ENCODE measurements around the gene GPX3.
A peak's percentile ranks its signal among the peaks of the same experiment; 100 is the strongest.

The GPX3 gene

GRCh38 chr5:151067632-151068432 is 47.4 kb downstream of the GPX3 start:
- no peaks in the 10 kb centered on the region for H3K27me3 ChIP-seq (ENCODE audit: control insufficient read depth, insufficient read depth, low read length)
- no peak overlapping the region for H3K9ac ChIP-seq (ENCODE audit: low read length)
- H3K36me3 ChIP-seq (ENCODE audit: control insufficient read depth, insufficient read depth, low read length): peaks cover 9% of the 10 kb centered on the region
- no peak overlapping the region for H3K4me3 ChIP-seq (ENCODE audit: low read length)
- H3K4me1 ChIP-seq (ENCODE audit: control insufficient read depth, insufficient read depth, low read length): peaks cover 48% of the 10 kb centered on the region
- no peaks in the 10 kb centered on the region for H3K9me3 ChIP-seq (ENCODE audit: control insufficient read depth, low read length)

- no peak overlapping the region for H3K9ac ChIP-seq (ENCODE audit: low read length)
- H3K4me1 ChIP-seq (ENCODE audit: control insufficient read depth, insufficient read depth, low read length): peaks cover 41% of the 10 kb centered on the region
Observed at GRCh38 chr5:151068433-151069197, 48.2 kb downstream of the GPX3 start.

GRCh38 chr5:151070449-151070848 is 50.1 kb downstream of the GPX3 start:
- H3K9me3 ChIP-seq (ENCODE audit: control insufficient read depth, low read length): no peaks in the 10 kb centered on the region
- no peak overlapping the region for H3K9ac ChIP-seq (ENCODE audit: low read length)
- H3K4me3 ChIP-seq (ENCODE audit: low read length): no peak overlapping the region
- H3K4me1 ChIP-seq (ENCODE audit: control insufficient read depth, insufficient read depth, low read length): peaks cover 31% of the 10 kb centered on the region
- peaks cover 3% of the 10 kb centered on the region for H3K36me3 ChIP-seq (ENCODE audit: control insufficient read depth, insufficient read depth, low read length)
- H3K27me3 ChIP-seq (ENCODE audit: control insufficient read depth, insufficient read depth, low read length): no peaks in the 10 kb centered on the region

More at GRCh38 chr5:151068433-151069197, 48.2 kb downstream of the GPX3 start:
- Histone ChIP-seq H3K36me3 (ENCODE audit: control insufficient read depth, insufficient read depth, low read length) (peaks cover 3% of the 10 kb centered on the region), H3K4me3 (ENCODE audit: low read length) (no peak overlapping the region), H3K27me3 (ENCODE audit: control insufficient read depth, insufficient read depth, low read length) (no peaks in the 10 kb centered on the region), H3K9me3 (ENCODE audit: control insufficient read depth, low read length) (no peaks in the 10 kb centered on the region)

GRCh38 chr5:151071021-151071420 is 50.6 kb downstream of the GPX3 start:
- Histone ChIP-seq H3K4me1 (ENCODE audit: control insufficient read depth, insufficient read depth, low read length) (peaks cover 37% of the 10 kb centered on the region), H3K4me3 (ENCODE audit: low read length) (no peak overlapping the region), H3K9ac (ENCODE audit: low read length) (no peak overlapping the region)

GRCh38 chr5:151071848-151072629 is 51.6 kb downstream of the GPX3 start:
- Histone ChIP-seq H3K9ac (ENCODE audit: low read length) (no peak overlapping the region), H3K9me3 (ENCODE audit: control insufficient read depth, low read length) (no peaks in the 10 kb centered on the region), H3K4me3 (ENCODE audit: low read length) (no peak overlapping the region), H3K4me1 (ENCODE audit: control insufficient read depth, insufficient read depth, low read length) (peaks cover 44% of the 10 kb centered on the region), H3K27me3 (ENCODE audit: control insufficient read depth, insufficient read depth, low read length) (no peaks in the 10 kb centered on the region), H3K36me3 (ENCODE audit: control insufficient read depth, insufficient read depth, low read length) (peaks cover 3% of the 10 kb centered on the region)

More at GRCh38 chr5:151071021-151071420, 50.6 kb downstream of the GPX3 start:
- Histone ChIP-seq H3K27me3 (ENCODE audit: control insufficient read depth, insufficient read depth, low read length) (no peaks in the 10 kb centered on the region), H3K36me3 (ENCODE audit: control insufficient read depth, insufficient read depth, low read length) (peaks cover 3% of the 10 kb centered on the region), H3K9me3 (ENCODE audit: control insufficient read depth, low read length) (no peaks in the 10 kb centered on the region)

GRCh38 chr5:151072630-151073025 is 52.2 kb downstream of the GPX3 start:
- Histone ChIP-seq H3K9ac (ENCODE audit: low read length) (no peak overlapping the region), H3K36me3 (ENCODE audit: control insufficient read depth, insufficient read depth, low read length) (peaks cover 3% of the 10 kb centered on the region), H3K4me3 (ENCODE audit: low read length) (no peak overlapping the region), H3K9me3 (ENCODE audit: control insufficient read depth, low read length) (no peaks in the 10 kb centered on the region), H3K4me1 (ENCODE audit: control insufficient read depth, insufficient read depth, low read length) (peaks cover 49% of the 10 kb centered on the region), H3K27me3 (ENCODE audit: control insufficient read depth, insufficient read depth, low read length) (no peaks in the 10 kb centered on the region)

GRCh38 chr5:151073280-151073679 is 52.9 kb downstream of the GPX3 start:
- H3K9ac ChIP-seq (ENCODE audit: low read length): no peak overlapping the region
- H3K27me3 ChIP-seq (ENCODE audit: control insufficient read depth, insufficient read depth, low read length): no peaks in the 10 kb centered on the region
- H3K9me3 ChIP-seq (ENCODE audit: control insufficient read depth, low read length): no peaks in the 10 kb centered on the region
- peaks cover 44% of the 10 kb centered on the region for H3K4me1 ChIP-seq (ENCODE audit: control insufficient read depth, insufficient read depth, low read length)
- H3K36me3 ChIP-seq (ENCODE audit: control insufficient read depth, insufficient read depth, low read length): peaks cover 3% of the 10 kb centered on the region
- no peak overlapping the region for H3K4me3 ChIP-seq (ENCODE audit: low read length)

GRCh38 chr5:151074557-151074956 is 54.2 kb downstream of the GPX3 start:
- Histone ChIP-seq H3K4me1 (ENCODE audit: control insufficient read depth, insufficient read depth, low read length) (peaks cover 43% of the 10 kb centered on the region), H3K4me3 (ENCODE audit: low read length) (no peak overlapping the region)

GRCh38 chr5:151075698-151076331 is 55.4 kb downstream of the GPX3 start:
- Histone ChIP-seq H3K36me3 (ENCODE audit: control insufficient read depth, insufficient read depth, low read length) (peaks cover 3% of the 10 kb centered on the region), H3K27me3 (ENCODE audit: control insufficient read depth, insufficient read depth, low read length) (no peaks in the 10 kb centered on the region), H3K4me1 (ENCODE audit: control insufficient read depth, insufficient read depth, low read length) (peaks cover 43% of the 10 kb centered on the region), H3K9ac (ENCODE audit: low read length) (peak overlapping the region; percentile 8), H3K4me3 (ENCODE audit: low read length) (no peak overlapping the region), H3K9me3 (ENCODE audit: control insufficient read depth, low read length) (no peaks in the 10 kb centered on the region)

More at GRCh38 chr5:151074557-151074956, 54.2 kb downstream of the GPX3 start:
- Histone ChIP-seq H3K36me3 (ENCODE audit: control insufficient read depth, insufficient read depth, low read length) (peaks cover 3% of the 10 kb centered on the region), H3K27me3 (ENCODE audit: control insufficient read depth, insufficient read depth, low read length) (no peaks in the 10 kb centered on the region), H3K9me3 (ENCODE audit: control insufficient read depth, low read length) (no peaks in the 10 kb centered on the region), H3K9ac (ENCODE audit: low read length) (no peak overlapping the region)

- Histone ChIP-seq H3K4me3 (ENCODE audit: low read length) (no peak overlapping the region), H3K9ac (ENCODE audit: low read length) (no peak overlapping the region), H3K36me3 (ENCODE audit: control insufficient read depth, insufficient read depth, low read length) (peaks cover 2% of the 10 kb centered on the region), H3K4me1 (ENCODE audit: control insufficient read depth, insufficient read depth, low read length) (peaks cover 37% of the 10 kb centered on the region), H3K9me3 (ENCODE audit: control insufficient read depth, low read length) (no peaks in the 10 kb centered on the region), H3K27me3 (ENCODE audit: control insufficient read depth, insufficient read depth, low read length) (no peaks in the 10 kb centered on the region)
Observed at GRCh38 chr5:151076616-151077015, 56.2 kb downstream of the GPX3 start.

- H3K9me3 ChIP-seq (ENCODE audit: control insufficient read depth, low read length): no peaks in the 10 kb centered on the region
- H3K27me3 ChIP-seq (ENCODE audit: control insufficient read depth, insufficient read depth, low read length): no peaks in the 10 kb centered on the region
- no peaks in the 10 kb centered on the region for H3K36me3 ChIP-seq (ENCODE audit: control insufficient read depth, insufficient read depth, low read length)
- H3K4me1 ChIP-seq (ENCODE audit: control insufficient read depth, insufficient read depth, low read length): peaks cover 37% of the 10 kb centered on the region
- H3K9ac ChIP-seq (ENCODE audit: low read length): no peak overlapping the region
- H3K4me3 ChIP-seq (ENCODE audit: low read length): no peak overlapping the region
Observed at GRCh38 chr5:151077419-151077818, 57.0 kb downstream of the GPX3 start.
